K562 (cell line): Measurements from ENCODE around the gene MXI1. TPM values are rescaled to one million over a fixed set of nuclear protein-coding genes. Genes with fewer than 3 reads are reported as not detected.

ENCODE experiments used
- ATAC-seq: fragments of 200-7000 bp; cut with Tn5 transposase; 3 replicates; pipeline ENCODE4 v1.9.1; 2020; ENCODE audit warnings: moderate library complexity
- BruUV-seq: library from RNA; stranded (reverse); fragments of 400-500 nt; replicated peaks from 2 replicates; lab custom pipeline; 2021; lab: Mats Ljungman, UMichigan
- CTCF ChIA-PET: fragments of 300-600 bp; formaldehyde crosslinking; extraction: SDS; loops from one replicate; lab custom pipeline; 2021; ENCODE audit warnings: low intra/inter-chr PET ratio; lab: Yijun Ruan, JAX
- POLR2A ChIA-PET: fragments of 300-600, 350-650 bp; sonication (Branson Sonifier 250); formaldehyde crosslinking; extraction: SDS; loops from one replicate; lab custom pipeline; 2021; ENCODE audit warnings: antibody characterized with exemption, inconsistent platforms; lab: Yijun Ruan, JAX
- DNase-seq, 4 experiments: peaks; one replicate each; pipeline versions ENCODE4 v3.0.0 to v3.0.0-alpha.2; 2011 to 2018; ENCODE audit warnings: low spot score in 3 of 4, mixed read lengths in 3 of 4; ENCODE audit errors: extremely low read depth in 1 of 4
- FAIRE-seq: peaks from 2 replicates; lab custom pipeline; 2011; peaks lifted over from hg19 to GRCh38; lab: Jason Lieb, UNC
- H2AFZ ChIP-seq: 2 replicates; pipeline ENCODE4 v1.6.0; 2011; ENCODE audit warnings: low read depth, low read length, control low read depth, inconsistent platforms
- H3K27ac ChIP-seq: fragments of 200-600 bp; 3 replicates; pipeline ENCODE4 v1.8.0; 2011; ENCODE audit warnings: low read depth, mild to moderate bottlenecking, control low read depth, inconsistent platforms, low read length, moderate library complexity, mixed read lengths; ENCODE audit errors: extremely low read depth
- H3K27me3 ChIP-seq, 2 experiments: fragments of 300-600 bp in 1 of 2; 2 replicates in 1 of 2; 3 replicates in 1 of 2; pipeline versions ENCODE4 v1.6.0 to v1.8.0; 2011; ENCODE audit warnings: inconsistent platforms in 2 of 2, low read length in 2 of 2, mild to moderate bottlenecking in 1 of 2, mixed read lengths in 1 of 2, moderate library complexity in 1 of 2; ENCODE audit not compliant: control insufficient read depth in 2 of 2, insufficient read depth in 2 of 2
- H3K36me3 ChIP-seq: fragments of 300-600 bp; 3 replicates; pipeline ENCODE4 v1.8.0; 2011; ENCODE audit warnings: mild to moderate bottlenecking, low read length, inconsistent platforms; ENCODE audit not compliant: control insufficient read depth, insufficient read depth
- H3K4me1 ChIP-seq, 2 experiments: fragments of 200-600 bp in 1 of 2; replicated peaks in 1 of 2; 2 replicates in 1 of 2; 3 replicates in 1 of 2; pipeline versions ENCODE4 v1.5.1 to v1.8.0; 2011; ENCODE audit warnings: inconsistent platforms in 2 of 2, low read length in 2 of 2, mild to moderate bottlenecking in 1 of 2, mixed read lengths in 1 of 2, moderate library complexity in 1 of 2; ENCODE audit not compliant: control insufficient read depth in 2 of 2, insufficient read depth in 2 of 2
- H3K4me2 ChIP-seq: 2 replicates; pipeline ENCODE4 v1.6.1; 2011; ENCODE audit warnings: low read length, control low read depth, inconsistent platforms, mixed read lengths; ENCODE audit not compliant: insufficient read depth
- H3K4me3 ChIP-seq: fragments of 200-600 bp; sonication (generic), shearing (Covaris generic); 2 replicates; pipeline ENCODE4 v1.5.1; 2016; ENCODE audit warnings: control low read depth, inconsistent platforms
- H3K79me2 ChIP-seq: fragments of 200-600 bp; 3 replicates; pipeline ENCODE4 v1.8.0; 2011; ENCODE audit warnings: low read length, inconsistent platforms; ENCODE audit not compliant: control insufficient read depth, insufficient read depth
- H3K9ac ChIP-seq, 2 experiments: 2 replicates each; pipeline versions ENCODE4 v1.6.0 to v1.6.1; 2011; ENCODE audit warnings: low read depth in 2 of 2, low read length in 2 of 2, control low read depth in 1 of 2, inconsistent platforms in 1 of 2, mild to moderate bottlenecking in 1 of 2, mixed read lengths in 1 of 2; ENCODE audit not compliant: insufficient read depth in 1 of 2
- H3K9me1 ChIP-seq: one replicate; pipeline ENCODE4 v1.6.0; 2011; ENCODE audit warnings: inconsistent platforms, mild to moderate bottlenecking, low read length, moderate library complexity; ENCODE audit not compliant: control insufficient read depth, insufficient read depth
- H3K9me3 ChIP-seq: replicated peaks from 2 replicates; pipeline ENCODE4 v1.5.1; 2011; ENCODE audit warnings: low read depth, low read length, inconsistent platforms; ENCODE audit not compliant: control insufficient read depth, insufficient read depth
- H4K20me1 ChIP-seq: replicated peaks from 2 replicates; pipeline ENCODE4 v1.6.1; 2011; ENCODE audit warnings: low read length, inconsistent platforms, mixed read lengths; ENCODE audit not compliant: control insufficient read depth, insufficient read depth
- HMGXB4 ChIP-seq: sonication (generic); formaldehyde crosslinking; IDR thresholded peaks from 2 replicates; pipeline ENCODE4 v1.8.1; 2023; ENCODE audit warnings: mild to moderate bottlenecking, missing genetic modification reagents
- NFIC ChIP-seq: fragments of 450-650 bp; IDR thresholded peaks from 2 replicates; pipeline ENCODE4 v1.6.1; 2017; ENCODE audit warnings: mild to moderate bottlenecking, inconsistent platforms
- POLR2H ChIP-seq: IDR thresholded peaks from 2 replicates; pipeline ENCODE4 v1.6.1; 2016; ENCODE audit warnings: missing genetic modification characterization, low read depth, mild to moderate bottlenecking, control low read depth, missing compliant biosample characterization, moderate library complexity
- SAFB2 ChIP-seq: fragments of 200-400 bp; formaldehyde crosslinking; IDR thresholded peaks from 2 replicates; pipeline ENCODE4 v1.6.1; 2018; ENCODE audit warnings: borderline replicate concordance, low read length, low read depth, moderate library complexity; ENCODE audit not compliant: severe bottlenecking
- ZBTB5 ChIP-seq: fragments of 450-650 bp; IDR thresholded peaks from 2 replicates; pipeline ENCODE4 v1.6.1; 2017; ENCODE audit warnings: antibody characterized with exemption
- ZBTB8A ChIP-seq: fragments of 450-650 bp; IDR thresholded peaks from 2 replicates; pipeline ENCODE4 v1.6.1; 2018; ENCODE audit warnings: mild to moderate bottlenecking, moderate library complexity; ENCODE audit not compliant: partially characterized antibody
- ZC3H11A ChIP-seq: IDR thresholded peaks from 2 replicates; pipeline ENCODE4 v1.6.1; 2012; ENCODE audit warnings: low read depth, low read length, improper control_type of control experiment
- ZNF197 ChIP-seq: fragments of 200-800 bp; sonication (Bioruptor generic); IDR thresholded peaks from 2 replicates; pipeline ENCODE4 v1.6.1; 2016; ENCODE audit warnings: low read depth, missing genetic modification characterization, missing compliant biosample characterization
- ZNF436 ChIP-seq: fragments of 250-450, 450-650 bp; sonication (Bioruptor Pico); formaldehyde crosslinking; IDR thresholded peaks from 2 replicates; pipeline ENCODE4 v1.7.0; 2020; ENCODE audit warnings: mild to moderate bottlenecking
- ZNF668 ChIP-seq: fragments of 250-450 bp; sonication (Bioruptor Pico); IDR thresholded peaks from 2 replicates; pipeline ENCODE4 v1.8.0; 2022; ENCODE audit warnings: mild to moderate bottlenecking, inconsistent platforms
- WGBS: fragments of 100-300 bp; shearing (Covaris generic); methylation state at CpG from one replicate; pipeline ENCODE4 v1.1.6; 2016; ENCODE audit warnings: low coverage, mixed read lengths; ENCODE audit not compliant: insufficient coverage; ENCODE audit errors: missing lambda C conversion rate; 5-methylcytosine and 5-hydroxymethylcytosine counted together
- in situ Hi-C: fragments of 300-500 bp; cut with MboI; formaldehyde crosslinking; loops from 4 replicates; pipeline ENCODE4 v1.15.0; 2018; ENCODE audit warnings: inconsistent platforms, mixed read lengths
- intact Hi-C: fragments of 100-400 bp; cut with micrococcal nuclease; formaldehyde crosslinking; loops from 2 replicates; pipeline ENCODE4 v1.14.2; 2022
- polyA plus RNA-seq, 8 experiments: library from polyadenylated mRNA; depleted of rRNA in 4 of 8; stranded (reverse) in 5 of 8; unstranded in 3 of 8; fragments of >200 nt; fragmentation: Nextera tagmentation in 2 of 8; fragmentation: Illumina TruSeq in 1 of 8; extraction: Ambion mirVana in 2 of 8; extraction: Trizol in 1 of 8; gene quantifications; 2 replicates each; pipeline versions ENCODE4 v1.2.1 to v1.2.3, GENCODE V29; 2011 to 2014; ENCODE audit warnings: inconsistent platforms in 1 of 8, missing spikeins in 1 of 8
- total RNA-seq, 7 experiments: library from RNA; depleted of rRNA in 6 of 7; stranded (reverse); fragments of >200 nt in 6 of 7; fragmentation: Illumina TruSeq in 2 of 7; extraction: Trizol in 2 of 7; gene quantifications; 2 replicates each; pipeline versions ENCODE4 v1.2.1 to v1.2.3, GENCODE V29; 2011 to 2021; ENCODE audit warnings: low replicate concordance in 1 of 7
- TF ChIP-seq, protein P1 (sequence below), 3 experiments: fragments of 200-800 bp in 1 of 3; fragments of 250-450 bp in 1 of 3; fragments of 450-650 bp in 1 of 3; sonication (Bioruptor Pico) in 1 of 3; sonication (Bioruptor generic) in 1 of 3; formaldehyde crosslinking in 1 of 3; IDR thresholded peaks; 2 replicates each; pipeline versions ENCODE4 v1.6.1 to v1.8.0; 2016 to 2022; ENCODE audit warnings: mild to moderate bottlenecking in 2 of 3, missing genetic modification characterization in 2 of 3, missing compliant biosample characterization in 1 of 3, moderate library complexity in 1 of 3

The MXI1 gene
- total and polyA plus RNA-seq, 9 of the 15 experiments (the other 6 are each of a cell fraction or from before 2014, with no cell fraction given), result 9.1 to 23.7 (median 14.8) TPM

- TF ChIP-seq ZBTB8A (no peak), SAFB2 (no peak), HMGXB4 (no peak), POLR2H (no peak)
- TF ChIP-seq, all 486 proteins: peak for 3
These were observed 8.8 kb downstream of the MXI1 start (continued) for GRCh38 chr10:110216240-110216639.

DNA sequence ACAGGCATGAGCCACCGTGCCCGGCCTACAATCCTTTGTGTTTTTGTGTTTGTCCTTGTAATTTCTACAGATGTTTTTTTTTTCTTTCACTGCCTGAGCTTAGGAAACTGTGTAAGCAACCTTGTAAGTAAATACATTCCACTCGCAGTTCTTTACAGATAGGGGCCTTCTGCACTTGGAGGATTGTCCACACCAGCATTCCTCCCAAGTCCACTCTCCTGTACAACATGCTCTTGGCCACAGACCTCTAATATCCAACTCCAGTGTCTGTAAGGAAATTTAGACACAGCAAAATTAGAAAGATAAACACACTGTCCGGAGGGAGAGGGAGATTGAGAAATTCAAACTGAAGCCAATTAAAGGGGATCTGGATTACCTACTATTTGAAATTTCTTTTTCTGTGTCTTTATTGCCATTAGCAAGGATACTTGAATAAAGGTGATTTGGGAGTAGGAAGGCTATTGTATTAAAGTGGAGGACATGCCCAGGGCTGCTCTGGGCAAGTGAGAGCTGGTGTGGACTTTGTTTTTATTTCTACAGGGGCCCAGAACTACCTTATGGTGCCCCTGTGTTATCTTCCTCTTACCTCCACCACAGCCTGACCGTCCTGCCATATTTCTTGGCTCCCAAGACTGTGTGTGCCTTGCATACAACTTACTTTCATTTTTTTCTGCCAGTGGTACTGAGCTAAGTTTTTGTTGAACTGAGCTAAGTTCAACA is 9.7 kb downstream of the MXI1 start:
- H3K4me3 ChIP-seq, result no peak overlapping the region
- no peaks in the 10 kb centered on the region for H3K36me3 ChIP-seq
- POLR2A ChIA-PET, result no interaction called here
- 33% methylated on average over 4 of the region's 5 CpGs for WGBS
- no peaks in the 10 kb centered on the region for H4K20me1 ChIP-seq
- no peak overlapping the region for H2AFZ ChIP-seq
- no peaks in the 10 kb centered on the region for H3K27me3 ChIP-seq
- peak overlapping the region; percentile 24 to 66 for H3K9ac ChIP-seq
- BruUV-seq, result no TSS peak
- peak overlapping the region; percentile 43; the same call in 1 of the 2 replicates for H3K4me2 ChIP-seq
- H3K79me2 ChIP-seq, result peaks cover 71% of the 10 kb centered on the region
- FAIRE-seq (no peak), ATAC-seq (no peak), DNase-seq (no peak)
- in situ Hi-C loops, result no loop called here
- intact Hi-C loops, result no loop called here
- no peaks in the 10 kb centered on the region for H3K9me3 ChIP-seq
- CTCF ChIA-PET, result no interaction called here
- no peaks in the 10 kb centered on the region for H3K9me1 ChIP-seq
- H3K27ac ChIP-seq, result peak overlapping the region; percentile 37; the same call in 2 of the 3 replicates
- H3K4me1 ChIP-seq, result peaks cover 29 to 54% of the 10 kb centered on the region in 2 experiments; a peak in 4 of 5 replicates
- no peak for TF ChIP-seq ZNF197 (CRISPR knock-in tag)
- no peak for TF ChIP-seq ZNF436 (CRISPR knock-in tag)
- no peak for TF ChIP-seq ZNF668 (CRISPR knock-in tag)
- TF ChIP-seq ZBTB5, result no peak
- TF ChIP-seq ZC3H11A, result no peak
- TF ChIP-seq NFIC, result no peak
- TF ChIP-seq, protein P1, sequence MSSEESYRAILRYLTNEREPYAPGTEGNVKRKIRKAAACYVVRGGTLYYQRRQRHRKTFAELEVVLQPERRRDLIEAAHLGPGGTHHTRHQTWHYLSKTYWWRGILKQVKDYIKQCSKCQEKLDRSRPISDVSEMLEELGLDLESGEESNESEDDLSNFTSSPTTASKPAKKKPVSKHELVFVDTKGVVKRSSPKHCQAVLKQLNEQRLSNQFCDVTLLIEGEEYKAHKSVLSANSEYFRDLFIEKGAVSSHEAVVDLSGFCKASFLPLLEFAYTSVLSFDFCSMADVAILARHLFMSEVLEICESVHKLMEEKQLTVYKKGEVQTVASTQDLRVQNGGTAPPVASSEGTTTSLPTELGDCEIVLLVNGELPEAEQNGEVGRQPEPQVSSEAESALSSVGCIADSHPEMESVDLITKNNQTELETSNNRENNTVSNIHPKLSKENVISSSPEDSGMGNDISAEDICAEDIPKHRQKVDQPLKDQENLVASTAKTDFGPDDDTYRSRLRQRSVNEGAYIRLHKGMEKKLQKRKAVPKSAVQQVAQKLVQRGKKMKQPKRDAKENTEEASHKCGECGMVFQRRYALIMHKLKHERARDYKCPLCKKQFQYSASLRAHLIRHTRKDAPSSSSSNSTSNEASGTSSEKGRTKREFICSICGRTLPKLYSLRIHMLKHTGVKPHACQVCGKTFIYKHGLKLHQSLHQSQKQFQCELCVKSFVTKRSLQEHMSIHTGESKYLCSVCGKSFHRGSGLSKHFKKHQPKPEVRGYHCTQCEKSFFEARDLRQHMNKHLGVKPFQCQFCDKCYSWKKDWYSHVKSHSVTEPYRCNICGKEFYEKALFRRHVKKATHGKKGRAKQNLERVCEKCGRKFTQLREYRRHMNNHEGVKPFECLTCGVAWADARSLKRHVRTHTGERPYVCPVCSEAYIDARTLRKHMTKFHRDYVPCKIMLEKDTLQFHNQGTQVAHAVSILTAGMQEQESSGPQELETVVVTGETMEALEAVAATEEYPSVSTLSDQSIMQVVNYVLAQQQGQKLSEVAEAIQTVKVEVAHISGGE (CRISPR knock-in tag; IDR thresholded peaks at IDR 0.05), result 0 out of 6 replicates have a peak, but pooled peaks of 1 of the 3 experiments have one; percentile 23
